NCI-H2196 treated with DMSO at 0.1 percent for 48 hours (cell line): Measurements from ENCODE around the gene COL18A1.
A peak's percentile ranks its signal among the peaks of the same experiment; 100 is the strongest.

Experiments
- DNase-seq: peaks from one replicate; lab custom pipeline; 2025; ENCODE audit not compliant: unreplicated experiment; lab: John Stamatoyannopoulos, UW

COL18A1 gene

GRCh38 chr21:45541221-45542039 is 136.5 kb downstream of the COL18A1 start:
- peak; percentile 40 for DNase-seq

GRCh38 chr21:45542242-45542666 is 137.3 kb downstream of the COL18A1 start, which contains the start of gene SLC19A1:
Gene SLC19A1 (minus strand): TSS chr21:45542440. CDS start chr21:45537959, 4,481 bp downstream.
- DNase-seq = peak; percentile 17

GRCh38 chr21:45542667-45543370 is 137.9 kb downstream of the COL18A1 start:
- DNase-seq = no peak

- no peak for DNase-seq
These were observed 138.4 kb downstream of the COL18A1 start for GRCh38 chr21:45543371-45543709.

GRCh38 chr21:45543710-45544448 is 138.9 kb downstream of the COL18A1 start:
- no peak for DNase-seq

GRCh38 chr21:45544449-45545235 is 139.7 kb downstream of the COL18A1 start:
- DNase-seq = no peak

DNA sequence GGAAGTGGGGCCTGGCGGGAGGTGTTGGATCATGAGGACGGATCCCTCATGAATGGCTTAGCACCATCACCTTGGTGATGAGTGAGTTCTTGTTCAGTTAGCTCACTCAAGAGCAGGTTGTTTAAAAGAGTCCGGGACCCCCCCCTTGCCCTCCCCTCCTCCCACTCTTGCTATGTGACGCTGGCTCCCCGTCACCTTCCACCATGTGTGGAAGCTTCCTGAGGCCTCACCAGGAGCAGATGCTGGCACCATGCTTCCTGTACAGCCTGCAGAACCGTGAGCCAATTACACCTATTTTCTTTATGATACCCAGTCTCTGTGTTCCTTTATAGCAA is 140.2 kb downstream of the COL18A1 start:
- DNase-seq = no peak

- DNase-seq = no peak
These were observed 140.9 kb downstream of the COL18A1 start for GRCh38 chr21:45545691-45546531.

DNA sequence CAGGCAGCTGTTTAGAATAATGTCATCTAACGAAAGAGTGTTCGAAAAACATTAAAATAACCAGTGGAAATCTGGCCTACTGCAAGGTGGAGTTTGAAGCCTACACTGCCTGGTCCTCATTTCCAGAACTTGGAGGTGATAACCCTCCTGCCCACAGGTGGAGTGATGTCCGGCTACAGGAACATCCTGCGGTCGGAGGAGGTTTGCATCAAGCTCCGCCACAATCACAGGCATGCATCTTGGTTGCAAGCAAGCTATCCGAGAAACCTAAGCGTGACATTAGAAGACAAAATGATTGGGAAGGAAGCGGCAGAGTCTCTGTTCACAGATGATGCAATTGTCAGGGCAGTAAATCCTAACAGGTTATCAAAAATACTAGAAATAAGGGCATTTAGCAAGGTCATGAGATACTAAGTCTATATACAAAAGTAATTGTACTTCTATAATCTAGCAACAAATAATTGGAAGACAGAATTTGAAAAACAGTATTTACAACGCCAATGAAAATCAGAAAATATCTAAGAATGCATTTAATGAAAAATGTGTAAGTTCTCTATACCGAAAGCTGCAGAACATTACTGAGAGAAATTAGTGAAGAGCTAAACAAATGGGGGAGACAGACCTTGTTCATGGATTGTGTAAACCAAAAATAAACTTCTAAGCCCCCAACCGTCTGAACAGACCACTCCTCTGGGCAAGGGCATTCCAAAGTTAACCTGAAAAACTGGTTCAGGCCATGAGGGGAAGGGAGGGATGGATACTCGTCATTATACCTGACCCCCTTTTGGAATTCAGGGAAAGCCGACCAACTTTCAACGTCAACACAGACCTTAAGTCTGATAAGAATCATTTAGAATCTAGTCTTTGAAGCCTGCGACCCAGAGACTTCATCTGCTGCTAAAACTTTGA is 141.9 kb downstream of the COL18A1 start:
- DNase-seq = no peak

GRCh38 chr21:45547545-45547900 is 142.6 kb downstream of the COL18A1 start:
- DNase-seq = no peak

- DNase-seq = no peak
These were observed 143.9 kb downstream of the COL18A1 start for GRCh38 chr21:45548711-45549491.

GRCh38 chr21:45549626-45550463 is 144.9 kb downstream of the COL18A1 start:
- DNase-seq = no peak

GRCh38 chr21:45550522-45551210 is 145.7 kb downstream of the COL18A1 start:
- DNase-seq = no peak

- DNase-seq = no peak
These were observed 146.4 kb downstream of the COL18A1 start for GRCh38 chr21:45551316-45551715.

GRCh38 chr21:45551783-45552695 is 147.1 kb downstream of the COL18A1 start:
- DNase-seq = no peak
